Kidney tubule cell (primary cell): ENCODE data around the gene KLHL42.
A peak's percentile ranks its signal among the peaks of the same experiment; 100 is the strongest.
"Not testable (repeated sequence)": the region's sequence is repeated elsewhere in the genome, so short reads cannot be mapped to it uniquely, and the experiment has no call there.

Experiments used
- DNase-seq: peaks from one replicate; pipeline ENCODE4 v3.0.0-alpha.2; 2018; ENCODE audit warnings: low spot score

KLHL42 gene, protein sequence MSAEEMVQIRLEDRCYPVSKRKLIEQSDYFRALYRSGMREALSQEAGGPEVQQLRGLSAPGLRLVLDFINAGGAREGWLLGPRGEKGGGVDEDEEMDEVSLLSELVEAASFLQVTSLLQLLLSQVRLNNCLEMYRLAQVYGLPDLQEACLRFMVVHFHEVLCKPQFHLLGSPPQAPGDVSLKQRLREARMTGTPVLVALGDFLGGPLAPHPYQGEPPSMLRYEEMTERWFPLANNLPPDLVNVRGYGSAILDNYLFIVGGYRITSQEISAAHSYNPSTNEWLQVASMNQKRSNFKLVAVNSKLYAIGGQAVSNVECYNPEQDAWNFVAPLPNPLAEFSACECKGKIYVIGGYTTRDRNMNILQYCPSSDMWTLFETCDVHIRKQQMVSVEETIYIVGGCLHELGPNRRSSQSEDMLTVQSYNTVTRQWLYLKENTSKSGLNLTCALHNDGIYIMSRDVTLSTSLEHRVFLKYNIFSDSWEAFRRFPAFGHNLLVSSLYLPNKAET

GRCh38 chr12:27779920-27780611 is at the start of gene KLHL42, which contains the start of gene MANSC4:
TSS of gene KLHL42 (plus strand) at chr12:27780233. CDS start at chr12:27780331, 98 bp downstream.
TSS of gene MANSC4 (minus strand) at chr12:27780236. CDS start at chr12:27771276, 8,960 bp downstream.
- DNase-seq, result peak; percentile 77

DNA sequence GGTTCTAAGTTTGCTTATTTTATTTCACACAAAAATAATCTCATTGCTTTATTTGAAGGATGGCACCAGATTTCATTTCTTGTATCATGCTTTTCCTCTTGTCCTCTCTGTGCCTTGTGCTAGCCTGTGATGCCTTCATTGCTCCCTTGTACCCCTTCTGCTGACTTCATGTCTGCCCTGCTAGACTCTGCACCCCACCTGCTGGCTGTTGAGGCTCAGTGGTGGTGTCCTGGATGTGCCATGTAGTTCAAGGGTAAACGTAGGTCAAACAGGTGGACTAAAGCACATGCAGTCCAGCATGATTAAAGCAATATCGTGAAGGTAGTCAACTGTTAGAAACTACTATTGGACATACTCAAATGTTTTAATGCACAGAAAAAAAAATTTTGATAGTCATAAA is 47.8 kb upstream of the KLHL42 start:
- DNase-seq, result no peak

DNA sequence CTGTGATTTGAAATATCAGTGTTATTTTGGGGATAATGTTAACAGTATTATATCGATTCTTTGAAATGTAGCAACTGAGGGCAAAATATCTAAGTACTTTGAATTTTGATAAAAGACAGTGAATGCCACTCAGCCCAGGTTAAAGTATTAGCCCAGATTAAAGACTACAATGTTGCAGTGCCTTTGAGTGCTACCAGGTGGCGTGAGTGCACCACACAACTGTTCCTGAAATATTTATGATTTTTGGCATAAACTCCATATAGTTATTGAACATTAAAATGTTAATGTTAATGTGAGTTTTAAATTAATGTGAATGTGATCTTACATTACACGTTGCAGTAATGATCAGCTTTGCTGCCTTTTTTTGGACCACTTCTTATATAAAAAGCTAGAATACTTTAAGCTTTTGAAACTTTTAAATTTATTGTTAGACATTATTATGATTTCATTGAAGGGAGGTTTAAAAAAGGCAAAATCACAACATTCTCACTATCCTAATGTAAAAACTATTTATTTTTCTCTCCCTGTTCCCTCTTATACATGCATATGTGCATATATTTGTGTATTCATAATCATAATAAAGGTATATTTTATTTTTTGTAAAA is 46.9 kb upstream of the KLHL42 start:
- peak; percentile 41 for DNase-seq

DNA sequence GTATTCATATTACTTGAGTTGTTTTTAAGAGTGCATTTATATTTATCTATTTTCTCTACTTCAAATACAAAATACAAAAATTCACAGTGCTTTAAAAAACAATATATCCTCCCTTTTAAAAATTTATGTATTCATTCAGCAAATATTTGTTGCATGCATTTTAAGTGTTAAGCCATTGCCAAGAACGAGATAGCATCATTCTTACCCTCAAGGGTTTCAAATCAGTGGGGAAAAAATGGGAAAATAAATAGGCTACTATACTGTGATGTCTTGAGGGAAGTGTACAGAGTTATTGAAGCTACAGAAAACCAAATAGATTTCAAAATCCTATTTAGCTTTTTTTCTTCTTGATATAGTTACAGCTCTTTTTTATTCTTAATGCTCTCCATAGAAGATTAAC is 46.2 kb upstream of the KLHL42 start:
- DNase-seq, result no peak

- not testable (repeated sequence) for DNase-seq
These were observed 45.7 kb upstream of the KLHL42 start for GRCh38 chr12:27734321-27734720.

GRCh38 chr12:27743601-27744000 is 36.4 kb upstream of the KLHL42 start:
- DNase-seq, result no peak

DNA sequence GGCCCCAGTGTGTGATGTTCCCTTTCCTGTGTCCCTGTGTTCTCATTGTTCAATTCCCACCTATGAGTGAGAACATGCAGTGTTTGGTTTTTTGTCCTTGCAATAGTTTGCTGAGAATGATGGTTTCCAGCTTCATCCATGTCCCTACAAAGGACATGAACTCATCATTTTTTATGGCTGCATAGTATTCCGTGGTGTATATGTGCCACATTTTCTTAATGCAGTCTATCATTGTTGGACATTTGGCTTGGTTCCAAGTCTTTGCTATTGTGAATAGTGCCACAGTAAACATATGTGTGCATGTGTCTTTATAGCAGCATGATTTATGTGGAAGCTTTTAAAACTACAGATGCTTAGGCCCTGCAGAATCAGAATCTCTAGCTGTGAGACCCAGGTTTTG is 34.3 kb upstream of the KLHL42 start:
- not testable (repeated sequence) for DNase-seq

GRCh38 chr12:27747111-27747820 is 32.8 kb upstream of the KLHL42 start:
- DNase-seq, result peak; percentile 58

DNA sequence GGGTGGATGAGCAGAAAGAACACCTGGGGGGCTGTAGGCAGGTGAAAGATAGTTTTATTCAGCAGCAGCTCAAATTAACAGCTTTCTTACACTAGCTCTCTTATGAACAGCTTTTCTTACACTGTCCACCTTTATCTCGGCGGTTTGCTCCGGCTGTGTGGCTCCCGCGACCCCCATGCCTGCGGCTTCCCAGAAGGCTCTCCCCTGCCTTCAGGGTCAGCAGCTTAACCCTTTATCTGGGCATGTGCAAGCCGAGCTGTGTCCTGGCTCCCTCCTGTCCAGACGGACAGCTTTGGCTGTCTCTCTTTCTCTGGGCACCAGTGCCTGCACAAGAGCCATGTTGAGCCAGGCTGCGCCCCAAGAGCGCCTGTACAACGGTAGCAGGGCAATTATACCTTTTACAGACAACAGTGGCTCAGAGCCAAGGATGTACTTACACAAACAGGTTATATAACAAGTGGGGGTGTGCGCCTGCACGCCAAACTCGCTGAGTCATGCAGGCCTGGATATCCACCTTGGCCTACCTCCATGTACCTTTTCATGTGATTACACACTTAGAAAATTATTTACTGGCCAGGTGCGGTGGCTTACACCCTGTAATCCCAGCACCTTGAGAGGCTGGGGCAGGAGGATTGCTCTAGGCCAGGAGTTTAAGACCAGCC is 28.5 kb upstream of the KLHL42 start:
- peak; percentile 88 for DNase-seq

- no peak for DNase-seq
These were observed 25.2 kb upstream of the KLHL42 start for GRCh38 chr12:27754795-27755194.

DNA sequence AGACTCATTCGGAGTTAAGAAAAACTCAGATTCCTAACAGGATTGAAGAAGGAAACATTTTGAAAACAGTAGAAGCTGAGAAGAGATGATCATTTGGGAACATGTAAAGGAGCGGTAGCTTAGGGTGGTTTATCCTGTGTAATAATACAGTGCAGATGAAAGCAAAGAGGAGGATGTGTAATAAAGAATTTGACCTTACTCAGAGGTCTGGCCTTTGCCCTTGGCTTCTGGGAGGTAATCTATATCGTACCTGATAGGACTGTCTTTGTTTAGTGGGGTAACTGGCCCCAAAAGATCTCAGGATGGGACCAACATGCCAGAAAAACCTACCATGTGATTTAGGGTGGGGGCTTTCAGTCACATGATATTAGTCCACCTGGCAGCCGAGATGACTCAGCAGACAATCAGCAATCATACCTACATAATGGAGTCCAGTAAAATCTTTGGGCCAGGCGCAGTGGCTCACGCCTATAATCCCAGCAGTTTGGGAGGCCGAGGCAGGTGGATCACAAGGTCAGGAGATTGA is 23.3 kb upstream of the KLHL42 start:
- no peak for DNase-seq

GRCh38 chr12:27762757-27763156 is 17.3 kb upstream of the KLHL42 start:
- DNase-seq, result no peak

GRCh38 chr12:27766587-27766986 is 13.4 kb upstream of the KLHL42 start:
- DNase-seq, result no peak

DNA sequence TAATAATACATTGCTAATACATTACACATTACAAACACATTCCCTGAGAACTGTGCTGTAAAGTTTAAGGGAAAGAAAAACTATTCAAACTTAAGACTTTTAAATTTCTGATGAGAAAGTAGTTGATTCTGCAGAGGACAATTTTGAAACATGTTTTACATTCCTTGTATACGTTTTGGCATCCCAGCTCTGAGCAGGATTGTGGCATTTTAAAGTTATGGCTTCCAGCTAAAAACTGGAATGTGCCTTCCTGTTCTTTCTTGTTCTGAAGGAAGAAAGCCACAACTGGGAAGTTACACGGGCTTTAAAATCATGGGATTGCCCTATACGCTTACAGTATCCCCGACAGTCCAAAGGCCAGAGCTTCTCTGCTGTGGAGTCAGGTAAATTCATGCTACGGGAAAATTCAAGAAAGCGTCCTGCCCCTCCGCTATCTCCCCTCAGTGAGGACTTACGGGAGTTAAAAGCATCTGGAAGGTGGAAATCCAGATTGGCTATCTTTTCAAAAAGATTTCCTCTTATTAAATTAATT is 10.8 kb upstream of the KLHL42 start:
- peak; percentile 9 for DNase-seq

GRCh38 chr12:27771481-27772327 is 8.3 kb upstream of the KLHL42 start:
- no peak for DNase-seq

- DNase-seq, result no peak
These were observed 7.5 kb upstream of the KLHL42 start for GRCh38 chr12:27772328-27773049.

- DNase-seq, result no peak
These were observed 2.9 kb upstream of the KLHL42 start for GRCh38 chr12:27777141-27777540.

DNA sequence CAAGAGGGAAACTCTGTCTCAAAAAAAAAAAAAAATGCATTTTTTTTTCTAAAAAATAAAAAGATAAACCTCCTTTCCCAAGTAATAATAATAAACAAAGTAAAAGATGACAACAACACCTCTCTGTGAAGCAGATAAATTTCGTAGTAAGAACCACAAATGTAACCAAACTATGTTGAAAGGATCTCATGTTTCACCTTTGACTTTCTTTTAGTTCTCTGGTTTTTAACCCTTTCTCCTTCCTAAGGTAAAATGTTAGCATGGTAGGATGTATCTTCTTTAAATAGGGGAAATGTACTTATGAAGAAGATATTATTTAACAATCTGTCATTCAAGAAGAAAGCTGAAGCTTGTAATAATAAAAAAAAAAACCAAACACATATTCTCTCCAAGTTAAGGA is 1.8 kb upstream of the KLHL42 start:
- DNase-seq, result no peak

DNA sequence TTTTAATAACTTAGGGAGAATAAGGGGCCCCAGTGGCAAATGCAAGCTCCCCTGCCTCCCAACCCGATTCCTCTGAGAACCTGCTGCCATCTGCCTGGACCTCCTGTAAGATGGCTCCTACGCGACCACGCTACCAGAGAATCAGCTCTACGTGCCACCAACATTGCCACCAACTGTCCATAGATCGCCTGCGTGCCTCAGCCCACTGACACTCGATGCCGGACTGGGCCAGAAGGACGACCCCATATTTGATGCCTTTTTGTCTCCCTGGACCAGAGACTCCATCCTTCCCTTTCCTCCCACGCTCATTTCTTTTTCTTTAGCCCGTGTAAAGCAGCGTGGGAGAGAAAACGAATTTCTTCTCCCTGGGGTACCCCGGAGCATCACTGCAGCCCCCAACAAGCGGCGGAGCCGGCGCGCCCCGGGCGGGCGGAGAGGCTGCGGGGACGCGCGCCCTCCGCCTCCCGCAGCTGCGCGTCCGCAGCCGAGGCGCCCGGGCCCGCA is 565 bp upstream of the KLHL42 start:
- no peak for DNase-seq
